SH-SY5Y (cell line): ENCODE measurements around the gene CCNB2.

ENCODE experiments used
- GATA2 ChIP-seq: IDR thresholded peaks from 2 replicates; pipeline ENCODE4 v1.6.1; 2011; ENCODE audit warnings: mild to moderate bottlenecking, low read depth, low read length
- GATA3 ChIP-seq: IDR thresholded peaks from 2 replicates; pipeline ENCODE4 v1.6.1; 2011; ENCODE audit warnings: low read depth, mild to moderate bottlenecking, low read length, moderate library complexity

DNA sequence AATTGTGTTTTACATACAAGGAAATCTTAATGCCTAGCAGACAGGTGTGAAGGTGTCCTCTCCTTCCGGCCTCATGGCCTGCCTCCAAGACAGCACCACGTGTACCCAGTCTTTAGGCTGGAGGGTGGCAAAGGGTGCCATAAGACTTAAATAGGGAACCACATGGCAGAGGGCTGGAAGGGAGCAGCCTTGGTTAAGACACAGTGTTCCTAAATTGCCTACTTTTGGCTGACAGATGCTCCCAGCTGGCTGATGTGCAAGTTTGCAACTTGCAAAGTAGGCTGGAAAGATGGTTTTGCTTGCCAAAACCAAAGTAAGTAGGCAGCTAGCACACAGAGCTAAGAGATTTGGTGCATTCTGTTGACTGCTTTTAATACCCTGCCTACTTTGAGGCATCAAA is 45.2 kb downstream of the CCNB2 start:
- TF ChIP-seq GATA2 (no peak), GATA3 (no peak)
